Stimulated activated naive B cell treated with anti-CD40 and anti-IgM and Interleukin-4, amounts not matched to agents 10 μg/mL and 1 μg/mL and 100 μg/mL, for 72 hours (primary cell): ENCODE measurements around the gene PPP6R2.

Experiments
- ATAC-seq, 2 donors: fragments of 150-1000 bp; cut with Tn5 transposase; replicated peaks; 2 replicates each; pipeline ENCODE4 v1.10.0; 2021; ENCODE audit warnings: moderate library complexity in 1 of 2
- DNase-seq: peaks from one replicate; pipeline ENCODE4 v3.0.0; 2021
- H3K27ac Mint-ChIP-seq: one replicate; pipeline ENCODE4 v1.8.0; 2022; ENCODE audit warnings: mild to moderate bottlenecking, mixed read lengths
- H3K27me3 Mint-ChIP-seq, 2 donors: one replicate each; pipeline ENCODE4 v1.8.0; 2022; ENCODE audit warnings: mixed read lengths in 2 of 2
- H3K36me3 Mint-ChIP-seq, 2 donors: one replicate each; pipeline ENCODE4 v1.8.0; 2022; ENCODE audit warnings: mixed read lengths in 2 of 2, mild to moderate bottlenecking in 1 of 2
- H3K4me1 Mint-ChIP-seq, 2 donors: one replicate each; pipeline ENCODE4 v1.8.0; 2022; ENCODE audit warnings: mixed read lengths in 2 of 2, mild to moderate bottlenecking in 1 of 2
- H3K4me3 Mint-ChIP-seq, 2 donors: one replicate each; pipeline ENCODE4 v1.8.0; 2022; ENCODE audit warnings: mild to moderate bottlenecking in 2 of 2, mixed read lengths in 2 of 2, moderate library complexity in 1 of 2
- H3K9me3 Mint-ChIP-seq, 2 donors: one replicate each; pipeline ENCODE4 v1.8.0; 2022; ENCODE audit warnings: mixed read lengths in 2 of 2, mild to moderate bottlenecking in 1 of 2

The PPP6R2 gene

DNA sequence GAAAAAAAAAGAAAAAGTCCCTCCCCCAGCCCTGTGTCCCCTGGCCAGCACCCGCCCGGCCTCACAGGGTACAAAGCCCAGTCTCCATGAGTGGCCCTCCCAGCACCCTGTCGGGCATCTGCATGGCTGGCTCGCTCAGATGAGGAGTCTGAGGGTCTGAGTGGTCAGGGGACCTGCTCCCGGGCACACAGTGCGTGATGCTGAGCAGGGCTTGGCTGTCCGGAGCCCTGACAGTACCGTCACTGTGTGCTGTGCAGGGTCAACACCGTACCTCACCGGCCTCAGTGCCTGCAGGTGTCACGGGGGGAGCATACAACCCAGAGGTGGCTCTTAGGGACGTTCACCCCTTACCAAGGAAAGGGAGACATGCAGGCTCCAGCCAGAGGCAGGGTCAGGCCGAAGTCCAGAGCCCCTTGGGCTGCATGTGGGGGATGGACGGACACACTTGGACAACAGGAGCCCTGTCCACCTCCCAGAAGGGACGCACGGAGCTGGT, 32.1 kb upstream of the PPP6R2 start:
- H3K4me1 Mint-ChIP-seq = peaks cover 36 to 45% of the 10 kb centered on the region in 2 donors
- peaks cover 0 to 9% of the 10 kb centered on the region in 2 donors for H3K27me3 Mint-ChIP-seq
- no peak overlapping the region for H3K4me3 Mint-ChIP-seq
- H3K9me3 Mint-ChIP-seq = no peaks in the 10 kb centered on the region
- ATAC-seq = no peak
- H3K36me3 Mint-ChIP-seq = no peaks in the 10 kb centered on the region
- no peak for DNase-seq
- H3K27ac Mint-ChIP-seq = no peak overlapping the region

GRCh38 chr22:50311606-50312351, 31.3 kb upstream of the PPP6R2 start:
- Mint-ChIP-seq H3K4me1 (peaks cover 32 to 40% of the 10 kb centered on the region in 2 donors), H3K27me3 (peaks cover 0 to 6% of the 10 kb centered on the region in 2 donors), H3K27ac (no peak overlapping the region), H3K9me3 (no peaks in the 10 kb centered on the region), H3K4me3 (no peak overlapping the region), H3K36me3 (no peaks in the 10 kb centered on the region)
- DNase-seq (no peak), ATAC-seq (no peak)

- Mint-ChIP-seq H3K27ac (no peak overlapping the region), H3K36me3 (no peaks in the 10 kb centered on the region), H3K27me3 (peaks cover 0 to 6% of the 10 kb centered on the region in 2 donors), H3K4me3 (no peak overlapping the region), H3K9me3 (no peaks in the 10 kb centered on the region), H3K4me1 (peaks cover 34 to 40% of the 10 kb centered on the region in 2 donors)
- DNase-seq = no peak
- no peak for ATAC-seq
These were observed 30.8 kb upstream of the PPP6R2 start for GRCh38 chr22:50312371-50312770.

- H3K27ac Mint-ChIP-seq = no peak overlapping the region
These were observed 30.1 kb upstream of the PPP6R2 start for GRCh38 chr22:50313021-50313420.

DNA sequence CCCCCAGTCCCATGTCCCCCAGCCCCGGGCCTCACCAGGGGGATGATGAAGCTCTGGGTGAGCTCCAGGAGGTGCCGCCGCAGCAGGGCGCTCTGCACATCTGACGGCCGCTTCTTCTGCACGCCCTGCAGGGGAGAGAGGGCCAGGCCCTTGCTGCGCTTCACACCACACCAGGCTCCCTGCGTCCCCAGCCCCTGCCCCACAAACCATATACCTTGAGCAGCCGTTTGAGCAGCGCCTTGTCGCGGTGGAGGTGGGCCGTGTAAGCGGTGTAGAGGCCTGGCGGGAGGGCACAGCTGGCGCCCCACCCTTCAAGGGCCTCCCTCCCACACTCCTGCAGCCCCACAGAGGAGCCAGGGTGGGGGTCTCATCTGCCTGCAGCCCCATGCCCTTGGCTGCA, 29.5 kb upstream of the PPP6R2 start:
- peaks cover 0 to 4% of the 10 kb centered on the region in 2 donors for H3K27me3 Mint-ChIP-seq
- peak overlapping the region; percentile 88 for H3K27ac Mint-ChIP-seq
- H3K36me3 Mint-ChIP-seq = no peaks in the 10 kb centered on the region
- DNase-seq (no peak), ATAC-seq (no peak)
- H3K9me3 Mint-ChIP-seq = no peaks in the 10 kb centered on the region
- peaks cover 37 to 38% of the 10 kb centered on the region in 2 donors for H3K4me1 Mint-ChIP-seq
- peak overlapping the region; percentile 65 to 78 for H3K4me3 Mint-ChIP-seq

More at GRCh38 chr22:50313021-50313420, 30.1 kb upstream of the PPP6R2 start:
- H3K36me3 Mint-ChIP-seq = no peaks in the 10 kb centered on the region
- no peak overlapping the region for H3K4me3 Mint-ChIP-seq
- H3K4me1 Mint-ChIP-seq = peaks cover 37 to 40% of the 10 kb centered on the region in 2 donors
- peaks cover 0 to 6% of the 10 kb centered on the region in 2 donors for H3K27me3 Mint-ChIP-seq
- ATAC-seq (no peak), DNase-seq (no peak)
- H3K9me3 Mint-ChIP-seq = no peaks in the 10 kb centered on the region

GRCh38 chr22:50314081-50314454, 29.1 kb upstream of the PPP6R2 start:
- H3K27ac Mint-ChIP-seq = peak overlapping the region; percentile 75
- no peaks in the 10 kb centered on the region for H3K9me3 Mint-ChIP-seq
- H3K27me3 Mint-ChIP-seq = no peaks in the 10 kb centered on the region
- DNase-seq (no peak), ATAC-seq (no peak)
- peak overlapping the region; percentile 65 to 78 for H3K4me3 Mint-ChIP-seq
- H3K4me1 Mint-ChIP-seq = peaks cover 32 to 34% of the 10 kb centered on the region in 2 donors
- no peaks in the 10 kb centered on the region for H3K36me3 Mint-ChIP-seq

DNA sequence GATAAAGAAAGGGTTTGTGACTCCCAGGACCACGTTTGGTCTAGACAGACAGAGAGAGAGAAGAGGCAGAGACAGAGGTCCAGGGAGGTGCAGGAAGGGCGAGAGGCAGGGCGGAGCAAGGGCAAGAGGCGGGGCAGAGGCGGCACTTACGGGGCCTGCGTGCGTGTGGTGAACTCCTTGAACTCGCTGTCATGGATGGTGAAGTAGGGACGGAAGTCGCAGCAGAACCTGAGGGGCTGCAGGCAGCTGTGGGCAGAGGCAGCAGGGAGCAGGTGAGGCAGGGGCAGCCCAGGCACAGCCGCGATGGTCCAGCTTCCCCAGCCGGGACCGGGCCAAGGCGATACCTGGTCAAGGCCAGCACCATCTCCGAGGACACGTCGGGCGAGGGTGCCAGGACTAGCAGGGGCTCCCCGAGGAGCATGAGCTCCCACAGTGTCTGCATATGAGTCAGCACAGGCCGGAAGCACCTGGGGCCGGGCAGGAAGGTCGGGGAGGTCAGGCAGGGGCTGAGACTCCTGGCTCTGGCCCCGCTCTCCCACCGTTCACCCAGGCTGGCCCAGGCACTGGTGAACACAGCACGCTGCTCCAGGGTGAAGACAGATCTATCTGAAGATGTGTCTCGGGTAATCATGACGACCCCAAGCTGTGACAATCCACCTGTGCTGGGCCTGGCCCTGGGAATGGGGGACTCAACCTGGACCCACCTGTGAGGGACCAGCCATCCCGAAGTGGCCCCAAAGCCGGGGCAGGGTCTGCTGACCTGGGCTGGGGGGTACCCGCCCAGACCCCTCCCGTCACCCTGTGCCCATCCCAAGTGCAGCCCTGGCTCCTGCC, 28.5 kb upstream of the PPP6R2 start:
- Mint-ChIP-seq H3K36me3 (no peaks in the 10 kb centered on the region), H3K27ac (peak overlapping the region; percentile 75), H3K9me3 (no peaks in the 10 kb centered on the region), H3K4me3 (peak overlapping the region; percentile 65 to 78), H3K27me3 (no peaks in the 10 kb centered on the region), H3K4me1 (peaks cover 27 to 29% of the 10 kb centered on the region in 2 donors)
- ATAC-seq (peak; percentile 92), DNase-seq (peak; percentile 80)

- peaks cover 28 to 30% of the 10 kb centered on the region in 2 donors for H3K4me1 Mint-ChIP-seq
- no peaks in the 10 kb centered on the region for H3K27me3 Mint-ChIP-seq
- H3K9me3 Mint-ChIP-seq = no peaks in the 10 kb centered on the region
- no peak overlapping the region for H3K27ac Mint-ChIP-seq
- peak overlapping the region in 1 of 2 donors; percentile 27 for H3K4me3 Mint-ChIP-seq
- H3K36me3 Mint-ChIP-seq = no peaks in the 10 kb centered on the region
- no peak for DNase-seq
- ATAC-seq = peak; percentile 9 to 26
These were observed 27.6 kb upstream of the PPP6R2 start for GRCh38 chr22:50315289-50316113.

GRCh38 chr22:50316114-50317065, 26.7 kb upstream of the PPP6R2 start:
- no peak for DNase-seq
- Mint-ChIP-seq H3K9me3 (no peaks in the 10 kb centered on the region), H3K27ac (no peak overlapping the region)

GRCh38 chr22:50317178-50317577, 25.9 kb upstream of the PPP6R2 start:
- H3K36me3 Mint-ChIP-seq = no peaks in the 10 kb centered on the region
- H3K4me1 Mint-ChIP-seq = peaks cover 23 to 28% of the 10 kb centered on the region in 2 donors
- H3K27me3 Mint-ChIP-seq = no peaks in the 10 kb centered on the region
- no peaks in the 10 kb centered on the region for H3K9me3 Mint-ChIP-seq
- H3K4me3 Mint-ChIP-seq = no peak overlapping the region
- DNase-seq (no peak), ATAC-seq (no peak)
- H3K27ac Mint-ChIP-seq = no peak overlapping the region

More at GRCh38 chr22:50316114-50317065, 26.7 kb upstream of the PPP6R2 start:
- ATAC-seq = no peak
- no peaks in the 10 kb centered on the region for H3K27me3 Mint-ChIP-seq
- H3K4me1 Mint-ChIP-seq = peaks cover 27 to 30% of the 10 kb centered on the region in 2 donors
- H3K36me3 Mint-ChIP-seq = no peaks in the 10 kb centered on the region
- H3K4me3 Mint-ChIP-seq = no peak overlapping the region

DNA sequence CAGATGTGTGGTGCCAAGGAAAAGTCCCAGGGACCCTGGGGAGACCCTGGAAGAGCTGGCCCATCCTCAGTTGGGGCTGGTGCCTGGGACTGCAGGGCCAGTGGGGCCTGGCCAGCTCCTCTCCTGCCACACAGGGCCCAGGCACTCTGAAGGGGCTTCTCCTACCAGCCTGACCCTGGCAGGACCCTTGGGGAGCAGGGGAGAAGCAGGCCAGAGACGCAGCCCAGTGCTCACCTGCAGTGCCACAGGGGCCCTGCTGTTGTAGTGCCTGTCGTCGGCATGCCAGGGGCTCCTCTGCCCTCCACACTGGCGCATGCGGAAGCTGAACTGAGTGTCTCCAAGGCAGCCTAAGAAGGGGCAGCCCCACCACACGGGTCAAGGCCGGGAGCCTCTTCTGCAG, 25.5 kb upstream of the PPP6R2 start:
- ATAC-seq (no peak), DNase-seq (no peak)
- Mint-ChIP-seq H3K27me3 (no peaks in the 10 kb centered on the region), H3K9me3 (no peaks in the 10 kb centered on the region), H3K27ac (no peak overlapping the region), H3K4me3 (no peak overlapping the region), H3K4me1 (peaks cover 23 to 26% of the 10 kb centered on the region in 2 donors), H3K36me3 (no peaks in the 10 kb centered on the region)

GRCh38 chr22:50318356-50318697, 24.8 kb upstream of the PPP6R2 start:
- no peaks in the 10 kb centered on the region for H3K36me3 Mint-ChIP-seq
- peaks cover 23 to 26% of the 10 kb centered on the region in 2 donors for H3K4me1 Mint-ChIP-seq
- DNase-seq (no peak), ATAC-seq (no peak)
- no peak overlapping the region for H3K27ac Mint-ChIP-seq
- H3K4me3 Mint-ChIP-seq = no peak overlapping the region
- H3K27me3 Mint-ChIP-seq = no peaks in the 10 kb centered on the region
- H3K9me3 Mint-ChIP-seq = no peaks in the 10 kb centered on the region

DNA sequence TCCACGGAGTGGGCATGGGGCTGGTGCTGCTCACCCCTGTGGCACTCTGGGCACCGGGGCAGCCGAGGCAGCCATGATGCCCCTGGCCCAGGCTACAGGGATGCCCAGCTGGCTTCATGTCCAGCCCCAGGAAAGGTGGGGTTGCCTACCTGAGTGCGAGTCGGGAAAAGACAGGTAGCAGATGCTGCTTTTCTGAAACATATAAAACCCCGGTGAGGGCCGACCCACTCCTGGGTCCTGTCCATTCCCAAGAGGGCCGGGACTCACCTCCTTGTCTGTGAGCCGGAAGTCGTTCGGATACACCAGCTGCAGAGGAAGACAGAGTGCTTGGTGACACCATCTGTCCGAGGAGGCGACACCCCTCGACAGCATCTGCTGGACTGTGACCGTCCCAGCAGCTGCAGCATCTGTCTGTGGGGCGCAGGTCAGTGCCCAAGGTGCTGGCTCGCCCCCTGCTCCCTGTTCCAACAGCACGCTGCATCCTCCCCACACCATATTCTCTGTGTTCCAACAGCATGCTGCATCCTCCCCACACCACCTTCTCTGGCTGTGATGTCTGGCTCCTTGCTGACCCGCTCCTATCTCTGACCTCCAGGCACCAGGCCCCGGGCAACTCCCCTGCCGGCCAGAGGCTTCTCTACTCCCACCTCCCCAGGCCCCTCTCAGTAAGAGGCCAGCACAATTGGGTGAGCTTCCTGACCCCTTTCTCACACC, 24.3 kb upstream of the PPP6R2 start:
- Mint-ChIP-seq H3K27me3 (no peaks in the 10 kb centered on the region), H3K36me3 (no peaks in the 10 kb centered on the region), H3K27ac (peak overlapping the region; percentile 57), H3K9me3 (no peaks in the 10 kb centered on the region), H3K4me1 (peaks cover 19 to 22% of the 10 kb centered on the region in 2 donors), H3K4me3 (no peak overlapping the region)
- ATAC-seq (no peak), DNase-seq (no peak)
